NCI-H2029 (cell line): ENCODE results near the gene HCRT.
A peak's percentile ranks its signal among the peaks of the same experiment; 100 is the strongest.
"Not testable (repeated sequence)": the region's sequence is repeated elsewhere in the genome, so short reads cannot be mapped to it uniquely, and the experiment has no call there.

ENCODE experiments used
- DNase-seq: peaks from one replicate; lab custom pipeline; 2025; lab: John Stamatoyannopoulos, UW

HCRT gene, protein sequence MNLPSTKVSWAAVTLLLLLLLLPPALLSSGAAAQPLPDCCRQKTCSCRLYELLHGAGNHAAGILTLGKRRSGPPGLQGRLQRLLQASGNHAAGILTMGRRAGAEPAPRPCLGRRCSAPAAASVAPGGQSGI

DNA sequence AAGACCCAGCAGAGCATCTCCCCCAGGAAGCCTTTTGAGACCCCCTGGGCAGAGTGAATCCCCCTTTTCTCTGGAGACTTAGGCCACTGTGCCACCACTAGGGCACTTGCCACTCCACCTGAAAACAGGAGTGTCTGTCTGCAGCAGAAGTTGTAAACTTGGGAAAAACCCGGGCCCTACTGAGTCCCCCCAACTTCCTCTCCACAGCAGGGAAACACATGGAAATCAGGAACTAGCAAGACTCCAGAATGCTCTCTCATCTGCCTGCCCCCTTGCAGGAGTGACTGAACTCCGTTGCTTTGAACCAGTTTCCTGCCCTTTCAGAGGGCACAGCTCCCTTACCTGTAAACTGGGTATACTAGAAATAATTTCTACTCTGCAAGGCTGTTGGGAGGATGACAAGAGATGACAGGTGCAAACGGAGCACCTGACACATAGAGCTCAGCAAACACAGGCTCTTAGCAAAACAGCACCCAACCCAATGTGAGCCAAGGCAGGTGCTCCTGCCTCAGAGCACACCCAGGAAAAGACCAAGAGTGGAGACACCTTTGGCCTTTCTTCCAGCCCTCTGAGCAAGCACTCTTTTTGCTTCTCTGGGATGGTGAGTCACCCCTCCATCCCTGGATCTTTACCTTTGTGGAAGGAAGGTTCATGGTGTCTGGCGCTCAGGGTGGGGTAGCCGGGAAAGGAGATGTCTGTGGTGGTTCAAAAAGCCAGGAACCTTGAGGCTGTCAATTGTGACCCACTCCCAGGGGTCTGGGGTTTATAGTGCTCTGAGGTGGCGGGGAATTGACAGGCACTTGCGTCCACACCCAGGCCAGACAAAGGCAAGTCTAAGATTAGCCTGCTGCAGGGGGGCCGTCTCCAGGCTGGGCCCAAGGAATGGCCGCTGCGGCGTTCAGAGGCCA, at the start of gene HCRT:
Gene HCRT (minus strand): TSS at position 740 of the 908 bp plus-strand sequence. CDS start 87 bp downstream, at position 653.
- DNase-seq = peak; percentile 65

DNA sequence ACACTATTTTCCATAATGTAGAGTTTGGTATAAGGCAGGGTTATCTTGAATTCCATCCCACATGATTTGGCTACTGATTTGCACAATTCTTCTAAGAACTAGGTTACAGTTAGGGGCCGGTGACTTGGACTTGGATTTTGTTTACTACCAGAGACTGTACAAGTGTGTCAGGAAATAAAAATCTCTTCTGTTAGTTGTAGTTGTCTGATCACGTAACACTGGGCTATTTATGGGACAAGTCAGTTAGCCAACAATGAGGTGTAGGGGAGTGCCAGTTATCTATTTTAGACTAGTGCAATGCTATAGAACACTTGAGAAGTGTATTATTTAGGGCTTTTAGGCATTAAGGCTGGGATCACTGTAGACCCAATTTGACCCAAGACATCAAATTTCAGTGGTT, 48.7 kb upstream of the HCRT start:
- DNase-seq = no peak

DNA sequence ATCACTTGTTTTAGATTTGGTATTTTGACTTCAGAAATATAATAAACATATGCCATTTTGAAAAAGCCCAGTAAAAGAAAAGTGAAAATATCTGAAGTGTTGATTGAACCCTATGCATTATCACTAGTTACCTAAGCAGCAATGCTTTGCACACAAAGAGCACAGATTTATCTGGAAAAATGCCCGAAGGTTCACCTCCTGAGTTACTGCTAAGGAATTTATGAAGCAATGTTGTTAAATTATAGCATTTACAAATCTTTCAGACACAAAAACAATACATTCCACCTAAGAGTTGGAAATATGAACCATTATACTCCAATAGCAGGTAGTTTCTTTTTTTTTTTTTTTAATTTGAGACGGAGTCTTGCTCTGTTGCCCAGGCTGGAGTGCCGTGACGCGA, 47.9 kb upstream of the HCRT start:
- DNase-seq = no peak

DNA sequence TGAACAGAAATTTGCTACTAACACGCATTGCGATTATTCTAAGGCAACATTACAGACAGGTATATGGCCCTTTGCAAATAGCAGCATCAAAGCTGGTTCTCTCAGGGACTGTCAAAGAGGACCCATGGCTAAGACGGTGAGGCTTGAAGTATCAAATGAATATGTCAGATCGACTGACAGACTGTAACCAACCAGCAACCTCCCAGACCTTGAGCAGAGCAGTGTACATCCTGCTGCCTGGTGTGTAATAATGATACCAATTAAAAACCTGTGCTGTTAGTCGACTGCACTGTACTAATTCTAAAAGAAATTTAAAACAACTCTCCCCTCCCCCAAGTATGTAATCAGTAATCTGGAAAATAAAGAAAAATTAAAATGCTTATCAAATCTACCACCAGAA, 45.0 kb upstream of the HCRT start:
- no peak for DNase-seq

DNA sequence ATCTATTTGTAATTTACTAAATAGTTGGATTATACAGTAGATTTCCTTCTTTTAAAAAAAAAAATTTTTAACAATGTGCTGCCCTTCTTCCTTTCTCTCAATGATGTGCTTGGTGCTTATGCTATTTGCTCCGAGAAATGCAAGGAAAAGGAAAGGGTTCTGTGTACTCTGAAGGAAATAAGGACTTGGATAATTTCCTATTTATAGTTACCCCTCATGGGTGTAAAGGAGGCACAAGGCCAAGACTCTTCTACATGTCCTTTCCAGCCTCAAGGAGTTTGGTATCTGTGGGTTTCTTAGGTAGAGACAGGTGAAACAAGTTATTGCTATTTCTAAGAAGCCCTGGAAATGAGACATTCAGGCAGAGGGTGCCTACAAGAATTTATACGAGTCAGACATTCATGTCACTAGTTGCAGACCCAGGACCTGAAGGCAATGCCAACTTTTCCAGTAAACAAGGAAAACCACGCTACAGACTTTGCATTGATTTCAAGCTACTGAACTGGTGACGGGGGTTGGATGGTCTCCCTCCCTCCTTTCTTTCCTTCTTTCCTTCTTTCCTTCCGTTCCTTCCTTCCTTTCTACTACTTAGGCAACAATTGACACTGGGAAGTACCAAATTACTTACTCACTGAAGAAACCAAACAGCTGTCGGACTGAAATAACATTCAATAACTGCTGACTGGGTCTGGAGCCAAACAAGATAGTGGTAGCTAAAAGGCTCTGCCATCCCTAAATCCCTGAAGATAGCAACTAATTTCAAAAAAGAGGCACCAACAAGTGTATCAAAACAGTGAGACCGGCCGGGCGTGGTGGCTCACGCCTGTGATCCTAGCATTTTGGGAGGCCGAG, 42.8 kb upstream of the HCRT start:
- no peak for DNase-seq

DNA sequence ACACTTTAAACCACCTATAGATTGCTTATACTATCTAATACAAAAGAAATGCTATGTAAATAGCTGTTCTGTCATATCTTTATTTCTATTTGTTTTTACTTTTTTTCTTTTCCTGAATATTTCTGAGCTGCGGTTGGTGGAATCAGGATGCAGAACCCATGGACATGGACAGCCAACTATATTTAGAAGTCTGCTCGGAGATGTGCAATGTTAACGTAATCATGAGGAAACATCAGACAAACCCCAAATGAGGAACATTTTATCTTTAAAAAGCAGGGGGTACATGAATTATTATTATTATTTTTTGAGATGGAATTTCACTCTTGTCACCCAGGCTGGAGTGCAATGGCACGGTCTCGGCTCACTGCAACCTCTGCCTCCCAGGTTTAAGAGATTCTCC, 40.4 kb upstream of the HCRT start:
- DNase-seq = no peak

DNA sequence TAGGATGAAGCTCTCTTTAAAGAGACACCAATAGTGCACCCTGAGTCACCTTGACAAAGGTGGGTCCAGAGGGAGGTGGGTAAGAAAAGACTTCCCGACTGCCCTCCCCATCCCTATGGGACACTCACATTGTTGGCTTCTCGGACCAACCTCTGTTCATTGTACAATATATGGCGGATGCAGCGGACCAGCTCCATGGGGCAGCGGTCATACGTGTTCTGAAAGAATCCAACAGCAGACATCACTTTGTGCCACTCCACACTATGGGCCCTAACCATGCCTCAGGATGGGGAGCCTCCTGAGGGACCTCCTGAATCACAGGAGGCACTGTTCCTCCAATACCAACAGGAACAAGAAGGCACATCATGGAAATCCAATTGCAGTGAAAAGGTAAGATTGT, 39.4 kb upstream of the HCRT start:
- no peak for DNase-seq

DNA sequence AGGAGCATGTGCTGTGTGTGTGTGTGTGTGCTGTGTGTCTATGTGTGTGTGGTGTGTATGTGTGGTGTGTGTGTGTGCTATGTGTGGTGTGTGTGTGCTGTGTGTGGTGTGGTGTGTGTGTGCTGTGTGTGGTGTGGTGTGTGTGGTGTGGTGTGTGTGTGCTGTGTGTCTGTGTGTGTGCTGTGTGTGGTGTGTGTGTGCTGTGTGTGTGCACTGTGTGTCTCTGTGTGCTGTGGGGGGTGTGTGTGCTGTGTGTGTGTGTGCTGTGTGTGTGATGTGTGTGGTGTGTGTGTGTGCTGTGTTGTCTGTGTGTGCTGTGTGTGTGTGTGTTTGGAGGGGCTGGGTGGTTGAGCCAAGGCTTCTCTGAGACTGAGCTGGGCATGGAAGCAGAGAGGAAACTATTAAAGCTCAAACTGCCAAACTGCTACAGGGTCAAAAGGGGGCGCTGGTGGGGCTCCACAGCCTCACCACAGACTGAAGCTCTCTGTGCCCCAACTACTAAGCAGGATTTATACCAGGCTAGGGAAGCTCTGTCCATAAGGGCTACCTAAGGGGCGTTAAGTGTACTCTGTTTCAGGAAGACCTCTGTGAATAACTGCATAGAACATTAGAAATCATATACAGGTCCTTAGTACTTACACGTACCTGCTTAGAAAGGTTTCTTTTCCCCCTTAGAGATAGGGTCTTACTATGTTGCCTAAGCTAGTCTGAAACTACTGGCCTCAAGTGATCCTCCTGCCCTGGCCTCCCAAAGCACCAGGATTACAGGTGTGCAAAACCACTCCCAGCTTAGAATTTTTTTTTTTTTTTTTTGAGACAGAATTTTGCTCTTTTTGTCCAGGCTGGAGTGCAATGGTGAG, 36.9 kb upstream of the HCRT start:
- peak; percentile 25 for DNase-seq

DNA sequence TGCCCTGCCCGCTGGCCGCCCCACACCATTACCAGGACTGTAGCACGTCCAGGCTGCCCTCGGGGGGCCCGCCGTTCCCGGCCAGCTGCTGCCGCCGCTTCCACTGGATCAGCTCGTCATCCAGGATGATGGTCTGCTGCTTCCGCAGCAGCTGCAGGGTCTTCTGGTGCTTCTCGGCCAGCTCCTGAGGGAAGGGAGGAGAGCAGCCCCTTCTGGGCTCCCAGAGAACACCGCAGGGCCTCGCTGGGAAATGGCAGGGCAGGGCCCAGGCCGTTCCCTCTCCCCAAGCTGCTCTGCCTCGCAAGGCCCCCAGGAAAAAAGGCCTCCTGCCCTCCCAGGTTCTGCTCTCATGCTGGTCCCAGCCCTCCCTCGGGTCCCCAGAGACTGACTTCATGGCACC, 34.0 kb upstream of the HCRT start:
- DNase-seq = not testable (repeated sequence)

DNA sequence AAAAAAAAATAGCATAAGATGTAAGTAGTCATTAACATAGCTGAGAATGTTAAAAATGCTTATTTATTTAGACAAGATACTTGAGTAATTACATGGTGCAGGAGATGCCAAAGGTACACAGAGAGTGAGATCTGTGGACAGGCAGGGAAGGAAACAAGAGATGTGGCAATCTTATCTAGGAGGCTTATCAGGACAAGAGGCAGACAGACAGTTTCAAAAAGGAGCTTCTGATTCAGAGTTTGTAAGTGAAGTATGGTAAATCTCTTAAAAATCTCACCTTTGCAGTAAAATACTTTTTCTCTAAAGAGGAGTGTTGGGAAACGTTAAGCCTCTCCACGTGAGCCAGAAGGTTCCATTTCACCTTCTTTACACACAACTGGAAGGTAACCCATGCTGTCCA, 28.9 kb upstream of the HCRT start:
- DNase-seq = no peak

DNA sequence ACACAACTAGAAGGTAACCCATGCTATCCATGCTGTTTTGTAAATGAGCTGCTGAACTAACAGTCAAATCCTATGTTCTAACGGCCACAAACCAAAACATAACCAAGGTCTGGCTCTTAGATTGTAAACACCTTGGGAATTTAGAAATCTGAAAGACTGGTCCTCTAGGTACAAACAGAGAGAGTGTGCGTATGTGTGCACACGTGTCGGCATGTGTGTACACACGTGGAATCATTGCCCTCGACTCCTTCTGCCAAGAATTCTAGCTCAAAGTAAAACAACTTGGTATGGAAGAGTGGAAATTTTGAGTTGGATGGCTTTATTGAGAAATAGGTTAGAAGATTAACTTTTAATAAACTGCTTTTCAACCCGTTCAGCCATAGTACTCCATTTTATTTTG, 27.1 kb upstream of the HCRT start:
- no peak for DNase-seq

DNA sequence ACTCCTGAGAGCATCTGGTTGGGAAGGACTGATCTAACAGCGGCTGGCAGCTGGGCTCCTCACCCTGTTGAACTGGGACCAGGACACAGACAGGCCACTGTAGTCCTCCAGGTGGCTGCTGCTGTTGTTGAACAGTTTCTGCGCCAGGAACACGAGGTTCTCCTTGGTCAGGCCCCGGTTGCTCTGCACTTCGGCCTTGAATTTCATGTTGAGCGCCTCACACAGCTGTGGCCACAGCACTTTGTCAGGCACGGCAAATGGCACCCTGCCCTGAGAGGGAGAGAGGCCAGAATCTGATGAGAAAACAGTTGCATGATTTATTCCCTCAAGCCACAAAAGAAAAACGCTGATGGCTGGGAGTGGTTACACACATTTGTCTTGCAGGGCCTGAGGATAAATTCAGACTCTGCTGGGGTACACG, 26.7 kb upstream of the HCRT start:
- not testable (repeated sequence) for DNase-seq

DNA sequence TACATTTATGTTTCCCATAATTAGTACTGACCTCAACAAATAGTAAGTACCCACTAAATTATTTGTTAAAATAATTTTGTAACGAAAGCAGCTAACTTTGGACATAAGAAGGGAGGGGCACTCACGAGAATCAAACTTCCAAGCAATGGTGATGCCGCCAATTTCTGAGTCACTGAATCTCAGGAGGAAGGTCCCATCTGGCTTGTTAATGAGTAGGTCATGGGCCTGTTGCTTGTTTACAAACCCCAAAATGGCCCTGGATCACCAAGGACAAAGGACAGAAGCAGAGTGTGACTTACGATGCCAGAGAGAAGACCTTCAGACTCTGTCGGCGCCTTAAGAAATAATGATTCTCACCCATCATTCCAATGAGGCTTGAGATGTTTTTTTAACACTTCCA, 24.8 kb upstream of the HCRT start:
- no peak for DNase-seq

DNA sequence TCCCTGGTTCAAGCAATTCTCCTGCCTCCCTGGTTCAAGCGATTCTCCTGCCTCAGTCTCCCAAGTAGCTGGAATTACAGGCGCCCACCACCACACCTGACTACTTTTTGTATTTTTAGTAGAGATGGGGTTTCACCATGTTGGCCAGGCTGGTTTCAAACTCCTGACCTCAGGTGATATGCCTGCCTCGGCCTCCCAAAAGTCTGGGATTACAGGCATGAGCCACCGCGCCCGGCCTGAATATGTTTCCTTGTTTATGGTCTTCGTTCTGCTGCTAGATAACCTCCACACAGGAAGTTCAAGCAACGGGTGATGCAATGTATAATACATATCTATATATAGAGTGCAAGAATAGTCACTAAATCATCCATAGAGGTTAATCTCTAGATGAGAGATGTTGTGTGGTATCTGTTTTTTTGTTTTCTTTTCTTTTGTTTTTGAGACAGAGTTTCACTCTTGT, 20.9 kb upstream of the HCRT start:
- DNase-seq = not testable (repeated sequence)

DNA sequence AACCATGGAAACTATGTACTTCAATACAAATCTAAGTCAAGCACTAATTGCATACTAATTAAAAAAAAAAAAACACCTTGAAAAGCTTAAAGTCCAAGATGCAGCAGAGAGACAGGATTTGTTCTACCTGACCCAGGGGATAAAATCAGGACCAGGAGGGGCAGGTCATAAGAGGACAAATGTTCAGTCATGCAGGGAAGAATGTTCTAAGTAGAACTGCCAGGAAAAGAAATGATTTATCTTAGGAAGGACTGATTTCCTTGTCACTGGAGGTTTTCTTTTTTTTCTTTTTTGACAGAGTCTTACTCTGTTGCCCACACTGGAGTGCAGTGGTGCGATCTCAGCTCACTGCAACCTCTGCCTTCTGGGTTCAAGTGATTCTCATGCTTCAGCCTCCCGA, 18.1 kb upstream of the HCRT start:
- DNase-seq = no peak

DNA sequence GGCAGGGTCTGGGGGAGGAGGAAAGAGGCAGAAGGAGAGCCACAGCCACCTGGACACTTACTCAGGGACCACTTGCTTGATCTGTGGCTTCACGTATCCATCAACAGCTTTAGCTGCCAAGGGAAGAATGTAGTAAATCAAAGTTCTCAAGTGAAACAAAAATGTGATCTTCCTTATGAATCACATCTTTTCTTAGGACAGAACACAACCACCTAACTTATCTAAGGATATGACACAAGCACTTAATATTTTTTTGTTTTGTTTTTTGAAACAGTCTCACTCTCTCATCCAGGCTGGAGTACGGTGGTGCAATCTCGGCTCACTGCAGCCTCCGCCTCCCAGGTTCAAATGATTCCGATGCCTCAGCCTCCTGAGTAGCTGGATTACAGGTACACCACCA, 17.4 kb upstream of the HCRT start:
- no peak for DNase-seq

DNA sequence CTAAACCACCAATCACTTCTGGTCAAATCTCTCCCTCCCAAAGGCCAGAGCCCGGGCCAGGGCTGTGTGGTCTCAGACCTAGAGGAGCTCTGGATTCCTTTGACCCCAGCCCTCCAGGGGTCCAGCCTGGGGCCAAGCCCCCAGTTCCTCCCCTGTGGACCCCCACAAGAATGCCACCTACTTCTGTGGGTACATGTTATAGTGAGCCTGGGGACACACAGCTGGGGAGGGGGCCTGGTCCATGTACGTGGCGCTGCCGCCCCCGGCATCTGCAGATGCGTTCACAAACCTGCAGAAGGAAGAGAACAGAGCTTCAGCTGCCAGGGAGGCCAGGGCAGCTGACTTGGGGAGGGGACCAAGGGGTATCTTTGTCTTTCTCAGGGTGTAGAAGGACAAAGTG, 16.9 kb upstream of the HCRT start:
- DNase-seq = no peak

DNA sequence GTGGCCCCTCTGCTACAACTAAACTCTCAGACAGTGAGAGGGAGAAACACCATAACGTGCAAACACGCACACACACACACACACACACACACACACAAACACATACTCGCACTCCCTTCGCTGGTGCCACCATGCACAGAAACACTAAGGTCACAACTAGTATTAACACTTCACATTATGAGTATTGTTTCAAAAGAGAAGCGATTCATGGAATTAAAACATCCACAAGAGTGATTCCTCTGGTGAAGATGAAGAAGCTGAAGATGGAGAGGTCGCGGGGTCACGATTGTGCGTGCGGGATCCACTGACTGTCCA, 16.2 kb upstream of the HCRT start:
- DNase-seq = no peak

DNA sequence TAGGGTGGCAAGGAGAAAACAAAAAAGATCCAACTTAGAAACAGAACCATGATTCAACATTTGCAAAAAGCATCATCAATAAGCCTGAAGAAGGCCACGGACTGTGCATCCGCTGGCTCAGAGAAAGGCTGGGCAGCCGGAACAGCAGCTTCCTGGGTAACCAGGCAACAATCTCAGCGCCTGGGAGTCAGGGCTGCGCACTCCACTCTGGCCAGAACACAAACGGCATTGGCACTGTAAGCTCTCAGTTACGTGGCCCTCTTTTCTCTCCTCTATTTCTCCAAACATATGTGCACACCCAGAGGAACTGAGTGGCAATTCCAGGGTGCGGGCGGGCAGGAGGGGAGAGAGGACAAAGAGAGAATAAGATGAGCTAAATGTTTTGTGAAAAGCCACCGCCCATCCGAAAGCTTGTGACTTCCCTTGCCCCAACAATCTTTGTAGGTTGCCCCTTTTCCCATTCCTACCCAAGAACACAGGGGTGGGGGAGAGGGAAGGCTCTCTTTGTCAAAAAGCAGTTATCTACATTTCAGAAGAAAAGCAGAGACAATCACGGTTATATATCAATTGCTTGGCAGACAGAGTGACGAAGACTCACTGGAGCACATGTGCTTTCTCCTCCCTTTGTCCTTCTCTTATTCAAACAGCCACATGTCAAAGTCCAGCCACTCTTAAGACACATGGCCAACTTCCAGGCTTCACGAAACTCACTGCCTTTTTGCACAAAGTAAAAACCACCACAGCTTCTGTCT, 15.6 kb upstream of the HCRT start:
- DNase-seq = no peak

DNA sequence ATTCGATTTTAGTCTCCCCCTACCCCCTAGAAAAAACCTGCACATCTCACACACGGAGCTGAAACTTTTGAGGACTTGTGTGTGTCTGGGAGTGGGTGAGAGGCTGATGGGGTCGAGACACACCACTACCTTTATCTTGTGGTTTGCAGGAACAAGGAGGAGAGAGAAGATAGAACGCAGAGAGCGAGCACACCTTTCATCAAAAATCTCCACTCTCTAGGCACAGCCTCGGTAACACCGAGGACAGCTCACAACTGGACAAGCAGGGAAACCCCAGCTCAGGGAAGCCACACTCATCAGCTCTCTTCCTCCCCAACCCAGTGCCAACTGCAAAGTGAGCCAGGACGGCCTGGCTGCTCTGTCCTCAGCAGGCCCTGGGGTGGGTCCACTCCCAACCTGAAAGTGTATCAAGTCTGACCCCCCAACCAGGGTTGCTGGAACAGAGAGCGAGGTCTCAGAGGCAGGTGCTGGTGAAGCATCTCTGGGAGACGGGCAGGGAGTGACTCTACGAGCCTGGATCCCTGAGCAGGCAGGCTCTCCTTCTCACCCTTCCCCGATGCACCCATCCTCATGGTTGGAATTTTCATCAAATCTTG, 14.3 kb upstream of the HCRT start:
- DNase-seq = no peak

DNA sequence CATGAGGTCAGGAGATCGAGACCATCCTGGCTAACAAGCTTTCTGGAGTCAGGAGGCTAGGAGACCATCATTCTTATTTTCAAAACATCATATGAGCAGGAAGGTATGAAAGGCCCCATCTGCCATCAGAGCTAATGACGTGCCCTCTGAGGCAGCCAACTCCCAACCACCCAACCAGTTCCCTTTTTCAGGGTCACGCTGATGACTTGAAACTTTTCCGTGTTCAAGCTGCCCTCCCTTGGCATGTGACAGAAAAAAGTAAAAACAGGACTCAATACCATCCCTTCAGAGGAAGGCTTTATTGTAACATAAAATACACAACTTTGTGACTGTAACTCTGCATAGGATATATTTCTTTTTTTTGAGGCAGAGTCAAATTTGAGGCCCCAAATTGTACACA, 13.6 kb upstream of the HCRT start:
- no peak for DNase-seq
